Liver (tissue), 9 donors: ENCODE measurements around the gene ZNF639. TPM values are rescaled to one million over a fixed set of nuclear protein-coding genes. Genes with fewer than 3 reads are reported as not detected.

Experiments
- DNase-seq: peaks from one replicate; pipeline ENCODE4 v3.0.0-alpha.2; 2017; ENCODE audit warnings: low spot score
- H3K27ac ChIP-seq, 2 donors: one replicate each; pipeline ENCODE4 v1.7.0; 2013; ENCODE audit warnings: inconsistent platforms in 2 of 2, low read length in 2 of 2, control low read depth in 1 of 2, low read depth in 1 of 2, mild to moderate bottlenecking in 1 of 2
- H3K27me3 ChIP-seq, 4 donors: one replicate each; pipeline versions ENCODE4 v1.6.1 to v1.7.0; 2013; ENCODE audit warnings: low read length in 3 of 4, inconsistent platforms in 1 of 4, mild to moderate bottlenecking in 1 of 4, moderate library complexity in 1 of 4; ENCODE audit not compliant: control insufficient read depth in 4 of 4, insufficient read depth in 4 of 4
- H3K36me3 ChIP-seq, 4 donors: one replicate each; pipeline versions ENCODE4 v1.6.1 to v1.7.0; 2013; ENCODE audit warnings: low read length in 3 of 4, mild to moderate bottlenecking in 3 of 4, low read depth in 1 of 4, moderate library complexity in 1 of 4; ENCODE audit not compliant: control insufficient read depth in 4 of 4, insufficient read depth in 3 of 4
- H3K4me1 ChIP-seq, 4 donors: one replicate each; pipeline versions ENCODE4 v1.6.1 to v1.7.0; 2013; ENCODE audit warnings: low read length in 3 of 4, mild to moderate bottlenecking in 3 of 4, moderate library complexity in 1 of 4; ENCODE audit not compliant: control insufficient read depth in 4 of 4, insufficient read depth in 4 of 4
- H3K4me3 ChIP-seq, 3 donors: one replicate each; pipeline versions ENCODE4 v1.6.1 to v1.7.0; 2013; ENCODE audit warnings: low read length in 3 of 3, control low read depth in 1 of 3, low read depth in 1 of 3, mild to moderate bottlenecking in 1 of 3
- H3K9ac ChIP-seq, 2 donors: one replicate each; pipeline ENCODE4 v1.7.0; 2013; ENCODE audit warnings: low read length in 2 of 2, mild to moderate bottlenecking in 2 of 2, moderate library complexity in 2 of 2, control low read depth in 1 of 2, low read depth in 1 of 2
- H3K9me3 ChIP-seq, 4 donors: one replicate each; pipeline versions ENCODE4 v1.6.1 to v1.7.0; 2013; ENCODE audit warnings: low read length in 3 of 4; ENCODE audit not compliant: control insufficient read depth in 4 of 4
- CTCF ChIP-seq: fragments of 150-350 bp; IDR thresholded peaks from 2 replicates; pipeline ENCODE4 v1.5.1; 2017; ENCODE audit warnings: improper control_type of control experiment, low read depth, low read length; ENCODE audit not compliant: missing input control
- EGR1 ChIP-seq, 2 donors: IDR thresholded peaks; 2 replicates each; pipeline ENCODE4 v1.6.1; 2016 to 2018; ENCODE audit warnings: antibody characterized with exemption in 2 of 2, low read depth in 2 of 2
- FOXA1 ChIP-seq: IDR thresholded peaks from 2 replicates; pipeline ENCODE4 v1.6.1; 2016; ENCODE audit warnings: antibody characterized with exemption
- FOXA2 ChIP-seq: IDR thresholded peaks from 2 replicates; pipeline ENCODE4 v1.6.1; 2016; ENCODE audit warnings: antibody characterized with exemption
- GABPA ChIP-seq, 2 donors: IDR thresholded peaks in 1 of 2; conservative IDR thresholded peaks in 1 of 2; 2 replicates each; pipeline ENCODE4 v1.6.1; 2016; ENCODE audit warnings: antibody characterized with exemption in 2 of 2, mild to moderate bottlenecking in 1 of 2, moderate library complexity in 1 of 2
- HNF4G ChIP-seq: IDR thresholded peaks from 2 replicates; pipeline ENCODE4 v1.6.1; 2016; ENCODE audit warnings: antibody characterized with exemption
- MAX ChIP-seq: IDR thresholded peaks from 2 replicates; pipeline ENCODE4 v1.6.1; 2016; ENCODE audit warnings: antibody characterized with exemption
- NR2F2 ChIP-seq: IDR thresholded peaks from 2 replicates; pipeline ENCODE4 v1.6.1; 2016; ENCODE audit warnings: antibody characterized with exemption
- RAD21 ChIP-seq, 2 donors: IDR thresholded peaks; 2 replicates each; pipeline ENCODE4 v1.6.1; 2016; ENCODE audit warnings: antibody characterized with exemption in 2 of 2, mild to moderate bottlenecking in 2 of 2
- REST ChIP-seq: IDR thresholded peaks from 2 replicates; pipeline ENCODE4 v1.6.1; 2016; ENCODE audit warnings: antibody characterized with exemption, mild to moderate bottlenecking
- RXRA ChIP-seq, 2 donors: IDR thresholded peaks; 2 replicates each; pipeline ENCODE4 v1.6.1; 2017 to 2018; ENCODE audit warnings: antibody characterized with exemption in 2 of 2, mild to moderate bottlenecking in 1 of 2
- SP1 ChIP-seq: IDR thresholded peaks from 2 replicates; pipeline ENCODE4 v1.6.1; 2018; ENCODE audit warnings: antibody characterized with exemption, mild to moderate bottlenecking
- TAF1 ChIP-seq: conservative IDR thresholded peaks from 2 replicates; pipeline ENCODE4 v1.6.1; 2016; ENCODE audit warnings: antibody characterized with exemption, mild to moderate bottlenecking
- YY1 ChIP-seq: IDR thresholded peaks from 2 replicates; pipeline ENCODE4 v1.6.1; 2016; ENCODE audit warnings: antibody characterized with exemption, mild to moderate bottlenecking
- ZBTB33 ChIP-seq: IDR thresholded peaks from 2 replicates; pipeline ENCODE4 v1.6.1; 2016; ENCODE audit warnings: antibody characterized with exemption
- WGBS: extraction: QIAGEN DNeasy Blood & Tissue Kit; methylation state at CpG from one replicate; pipeline ENCODE4 v1.1.7; 2013; 5-methylcytosine and 5-hydroxymethylcytosine counted together
- polyA plus RNA-seq, 2 donors: library from polyadenylated mRNA; stranded (reverse) in 1 of 2; unstranded in 1 of 2; fragments of 200-250 nt in 1 of 2; fragments of >200 nt in 1 of 2; fragmentation: Nextera tagmentation in 1 of 2; extraction: Ambion mirVana in 1 of 2; gene quantifications; one replicate each; pipeline versions ENCODE4 v1.2.1 to v1.2.3, GENCODE V29; 2013 to 2015
- total RNA-seq, 2 donors: library from RNA; depleted of rRNA; stranded (reverse); fragments of >200 nt; gene quantifications; one replicate each; pipeline ENCODE4 v1.2.3, GENCODE V29; 2014
- donor health status: healthy.
- donor health status: healthy.
- donor health status: healthy.
- donor health status: healthy.
- donor health status: healthy.

ZNF639 gene
- total and polyA plus RNA-seq, 4 donors: 8.7 to 23.4 (median 16.3) TPM

GRCh38 chr3:179321668-179322285 is 1.1 kb upstream of the ZNF639 start:
- DNase-seq: no peak
- Histone ChIP-seq H3K9ac (no peak overlapping the region), H3K36me3 (peaks cover 0 to 4% (median 1%) of the 10 kb centered on the region in 4 donors), H3K27me3 (no peaks in the 10 kb centered on the region), H3K27ac (peak overlapping the region; percentile 86 to 91), H3K9me3 (no peaks in the 10 kb centered on the region), H3K4me1 (peaks cover 2 to 26% (median 13%) of the 10 kb centered on the region in 4 donors), H3K4me3 (peak overlapping the region; percentile 66 to 95 (median 93))
- TF ChIP-seq CTCF: peak; percentile 38
- TF ChIP-seq RAD21 (IDR thresholded peaks at IDR 0.05): peak; percentile 64 to 70
- no peak for TF ChIP-seq YY1
- 26% methylated on average over 10 of the region's 10 CpGs for WGBS

GRCh38 chr3:179323197-179324110 is 623 bp downstream of the ZNF639 start:
- WGBS: under 1% methylated on average over 81 of the region's 81 CpGs
- H3K27ac ChIP-seq: peak overlapping the region; percentile 86 to 91
- H3K27me3 ChIP-seq: no peaks in the 10 kb centered on the region
- peak; percentile 76 for DNase-seq
- H3K36me3 ChIP-seq: peaks cover 0 to 5% (median 3%) of the 10 kb centered on the region in 4 donors
- peak overlapping the region; percentile 78 to 96 for H3K9ac ChIP-seq
- no peaks in the 10 kb centered on the region for H3K9me3 ChIP-seq
- TF ChIP-seq EGR1 (IDR thresholded peaks at IDR 0.05; ENCODE audit: low read depth in 2 of 2): no peak
- no peak for TF ChIP-seq FOXA1
- no peak for TF ChIP-seq RXRA (IDR thresholded peaks at IDR 0.05)
- no peak for TF ChIP-seq ZBTB33
- no peak for TF ChIP-seq RAD21 (IDR thresholded peaks at IDR 0.05)
- TF ChIP-seq TAF1: peak; percentile 41
- TF ChIP-seq MAX: no peak
- no peak for TF ChIP-seq HNF4G
- no peak for TF ChIP-seq SP1
- no peak for TF ChIP-seq NR2F2
- no peak for TF ChIP-seq GABPA (IDR thresholded peaks at IDR 0.05 in 1 of 2, conservative IDR thresholded peaks at IDR 0.05 in 1 of 2)
- peak; percentile 70 for TF ChIP-seq YY1
- peak; percentile 38 for TF ChIP-seq REST
- no peak for TF ChIP-seq CTCF
- TF ChIP-seq FOXA2: no peak
- peaks cover 2 to 26% (median 13%) of the 10 kb centered on the region in 4 donors for H3K4me1 ChIP-seq
- H3K4me3 ChIP-seq: peak overlapping the region; percentile 66 to 95 (median 93)
